Measurements from ENCODE around the gene MIEF1.
A peak's percentile ranks its signal among the peaks of the same experiment; 100 is the strongest.
"Not testable (repeated sequence)": the region's sequence is repeated elsewhere in the genome, so short reads cannot be mapped to it uniquely, and the experiment has no call there.

Gene MIEF1

DNA sequence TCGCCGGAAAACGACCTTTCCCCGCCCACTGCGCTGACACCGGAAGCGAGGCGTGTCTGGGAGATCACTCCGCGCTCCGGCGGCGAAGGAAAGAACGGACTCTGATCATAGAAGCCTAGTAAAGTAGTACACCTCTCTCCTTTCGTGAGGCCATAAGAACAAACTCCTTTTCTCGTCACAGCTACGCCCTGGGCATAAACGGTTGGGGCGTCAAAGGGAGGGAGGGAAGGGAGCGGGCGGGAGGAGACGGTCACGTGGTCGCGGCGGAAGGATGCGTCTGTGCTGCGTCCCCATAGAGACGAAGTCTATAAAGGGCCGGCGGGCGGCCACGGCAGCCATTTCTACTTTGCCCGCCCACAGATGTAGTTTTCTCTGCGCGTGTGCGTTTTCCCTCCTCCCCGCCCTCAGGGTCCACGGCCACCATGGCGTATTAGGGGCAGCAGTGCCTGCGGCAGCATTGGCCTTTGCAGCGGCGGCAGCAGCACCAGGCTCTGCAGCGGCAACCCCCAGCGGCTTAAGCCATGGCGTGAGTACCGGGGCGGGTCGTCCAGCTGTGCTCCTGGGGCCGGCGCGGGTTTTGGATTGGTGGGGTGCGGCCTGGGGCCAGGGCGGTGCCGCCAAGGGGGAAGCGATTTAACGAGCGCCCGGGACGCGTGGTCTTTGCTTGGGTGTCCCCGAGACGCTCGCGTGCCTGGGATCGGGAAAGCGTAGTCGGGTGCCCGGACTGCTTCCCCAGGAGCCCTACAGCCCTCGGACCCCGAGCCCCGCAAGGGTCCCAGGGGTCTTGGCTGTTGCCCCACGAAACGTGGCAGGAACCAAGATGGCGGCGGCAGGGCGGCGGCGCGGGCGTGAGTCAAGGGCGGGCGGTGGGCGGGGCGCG, 18.4 kb downstream of the MIEF1 start, which contains the start of gene ATF4:
Gene ATF4, plus strand, starts transcription at position 337 of the 880 bp plus-strand sequence. CDS start 884 bp downstream, outside the sequence.
- H3K4me3 ChIP-seq (replicated peaks; ENCODE audit: low read depth, low read length) = peak within 1 kb of the TSS; percentile 97
- DNase-seq (ENCODE audit: low read depth) = peak; percentile 100
- TF ChIP-seq, protein P1, sequence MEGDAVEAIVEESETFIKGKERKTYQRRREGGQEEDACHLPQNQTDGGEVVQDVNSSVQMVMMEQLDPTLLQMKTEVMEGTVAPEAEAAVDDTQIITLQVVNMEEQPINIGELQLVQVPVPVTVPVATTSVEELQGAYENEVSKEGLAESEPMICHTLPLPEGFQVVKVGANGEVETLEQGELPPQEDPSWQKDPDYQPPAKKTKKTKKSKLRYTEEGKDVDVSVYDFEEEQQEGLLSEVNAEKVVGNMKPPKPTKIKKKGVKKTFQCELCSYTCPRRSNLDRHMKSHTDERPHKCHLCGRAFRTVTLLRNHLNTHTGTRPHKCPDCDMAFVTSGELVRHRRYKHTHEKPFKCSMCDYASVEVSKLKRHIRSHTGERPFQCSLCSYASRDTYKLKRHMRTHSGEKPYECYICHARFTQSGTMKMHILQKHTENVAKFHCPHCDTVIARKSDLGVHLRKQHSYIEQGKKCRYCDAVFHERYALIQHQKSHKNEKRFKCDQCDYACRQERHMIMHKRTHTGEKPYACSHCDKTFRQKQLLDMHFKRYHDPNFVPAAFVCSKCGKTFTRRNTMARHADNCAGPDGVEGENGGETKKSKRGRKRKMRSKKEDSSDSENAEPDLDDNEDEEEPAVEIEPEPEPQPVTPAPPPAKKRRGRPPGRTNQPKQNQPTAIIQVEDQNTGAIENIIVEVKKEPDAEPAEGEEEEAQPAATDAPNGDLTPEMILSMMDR (IDR thresholded peaks at IDR 0.05; ENCODE audit: low read length, missing control alignments) = no peak

DNA sequence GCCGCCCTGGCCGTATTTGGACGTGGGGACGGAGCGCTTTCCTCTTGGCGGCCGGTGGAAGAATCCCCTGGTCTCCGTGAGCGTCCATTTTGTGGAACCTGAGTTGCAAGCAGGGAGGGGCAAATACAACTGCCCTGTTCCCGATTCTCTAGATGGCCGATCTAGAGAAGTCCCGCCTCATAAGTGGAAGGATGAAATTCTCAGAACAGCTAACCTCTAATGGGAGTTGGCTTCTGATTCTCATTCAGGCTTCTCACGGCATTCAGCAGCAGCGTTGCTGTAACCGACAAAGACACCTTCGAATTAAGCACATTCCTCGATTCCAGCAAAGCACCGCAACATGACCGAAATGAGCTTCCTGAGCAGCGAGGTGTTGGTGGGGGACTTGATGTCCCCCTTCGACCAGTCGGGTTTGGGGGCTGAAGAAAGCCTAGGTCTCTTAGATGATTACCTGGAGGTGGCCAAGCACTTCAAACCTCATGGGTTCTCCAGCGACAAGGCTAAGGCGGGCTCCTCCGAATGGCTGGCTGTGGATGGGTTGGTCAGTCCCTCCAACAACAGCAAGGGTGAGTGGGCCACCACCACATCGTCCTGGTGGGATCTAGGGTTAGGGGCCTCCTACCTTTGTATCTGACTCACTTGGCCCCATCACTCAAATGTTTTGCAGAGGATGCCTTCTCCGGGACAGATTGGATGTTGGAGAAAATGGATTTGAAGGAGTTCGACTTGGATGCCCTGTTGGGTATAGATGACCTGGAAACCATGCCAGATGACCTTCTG, 19.2 kb downstream of the MIEF1 start:
- peak overlapping the region; percentile 97 for H3K4me3 ChIP-seq (replicated peaks; ENCODE audit: low read depth, low read length)
- DNase-seq (ENCODE audit: low read depth) = peak; percentile 84

DNA sequence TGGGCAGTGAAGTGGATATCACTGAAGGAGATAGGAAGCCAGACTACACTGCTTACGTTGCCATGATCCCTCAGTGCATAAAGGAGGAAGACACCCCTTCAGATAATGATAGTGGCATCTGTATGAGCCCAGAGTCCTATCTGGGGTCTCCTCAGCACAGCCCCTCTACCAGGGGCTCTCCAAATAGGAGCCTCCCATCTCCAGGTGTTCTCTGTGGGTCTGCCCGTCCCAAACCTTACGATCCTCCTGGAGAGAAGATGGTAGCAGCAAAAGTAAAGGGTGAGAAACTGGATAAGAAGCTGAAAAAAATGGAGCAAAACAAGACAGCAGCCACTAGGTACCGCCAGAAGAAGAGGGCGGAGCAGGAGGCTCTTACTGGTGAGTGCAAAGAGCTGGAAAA, 20.0 kb downstream of the MIEF1 start:
- peak overlapping the region; percentile 97 for H3K4me3 ChIP-seq (replicated peaks; ENCODE audit: low read depth, low read length)
- not testable (repeated sequence) for DNase-seq (ENCODE audit: low read depth)

DNA sequence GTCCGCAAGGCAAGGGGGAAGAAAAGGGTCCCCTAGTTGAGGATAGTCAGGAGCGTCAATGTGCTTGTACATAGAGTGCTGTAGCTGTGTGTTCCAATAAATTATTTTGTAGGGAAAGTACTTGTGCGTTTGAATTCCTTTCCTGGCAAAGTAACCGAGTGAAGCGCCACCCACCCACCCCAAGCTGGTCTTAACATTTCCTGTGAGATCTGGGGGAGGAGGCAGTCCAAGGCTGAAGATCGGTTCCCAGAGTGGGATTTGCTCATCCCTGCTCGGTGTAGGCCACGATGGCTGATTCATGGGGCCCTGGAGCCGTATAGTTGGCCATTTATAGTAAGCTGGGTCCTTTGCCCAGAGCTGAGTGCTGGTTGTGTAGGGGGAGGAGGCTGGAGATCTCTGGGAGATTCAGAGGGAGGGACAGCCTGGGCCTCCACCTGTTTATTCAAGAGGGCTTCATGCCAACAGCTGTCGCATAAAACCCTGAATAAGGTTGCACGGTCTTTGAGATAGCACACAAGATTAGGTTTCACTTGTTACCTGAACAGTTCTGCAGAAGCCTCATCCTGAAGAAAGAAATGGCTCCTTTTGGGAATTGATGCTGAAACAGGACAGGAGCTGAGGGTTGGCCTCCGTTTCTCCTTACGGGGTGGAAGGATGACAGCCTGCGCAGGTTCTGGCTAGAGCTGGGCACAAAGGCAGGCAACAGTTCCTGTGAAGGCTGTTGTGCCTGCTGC, 20.6 kb downstream of the MIEF1 start:
- peak overlapping the region; percentile 97 for H3K4me3 ChIP-seq (replicated peaks; ENCODE audit: low read depth, low read length)
- DNase-seq (ENCODE audit: low read depth) = peak; percentile 71
- TF ChIP-seq, protein P1 (IDR thresholded peaks at IDR 0.05; ENCODE audit: low read length, missing control alignments) = no peak

DNA sequence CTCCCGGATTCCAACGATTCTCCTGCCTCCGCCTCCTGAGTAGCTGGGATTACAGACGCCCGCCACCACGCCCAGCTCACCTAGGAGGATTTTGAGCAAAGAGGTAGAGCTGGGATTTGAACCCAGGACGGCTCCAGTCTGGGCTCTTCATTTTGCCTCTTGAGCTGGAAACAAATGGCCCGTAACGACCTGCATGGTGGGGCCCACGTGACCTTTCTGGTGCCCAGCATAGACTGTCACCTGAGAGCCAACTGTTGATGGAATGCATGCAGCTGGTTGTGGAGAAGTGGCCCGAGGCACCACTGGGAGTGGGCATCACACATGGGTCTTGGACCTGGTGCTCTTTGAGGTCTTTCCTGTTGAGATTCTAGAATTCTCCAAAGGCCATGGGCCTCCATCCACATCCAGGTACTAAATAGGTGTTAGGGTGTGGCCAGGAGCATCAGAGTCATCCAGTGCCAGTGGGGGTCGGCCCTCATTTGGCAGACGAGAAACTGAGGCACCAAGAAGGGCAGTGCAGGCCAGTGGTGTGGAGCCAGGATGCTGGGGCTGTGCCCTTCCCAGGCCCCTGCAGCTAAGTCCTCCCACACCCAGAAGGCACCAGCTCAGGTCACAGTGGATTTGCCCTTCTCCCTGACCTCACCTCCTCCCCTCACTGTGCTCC, 22.1 kb downstream of the MIEF1 start:
- TF ChIP-seq, protein P1 (IDR thresholded peaks at IDR 0.05; ENCODE audit: low read length, missing control alignments) = no peak
- no peak for DNase-seq (ENCODE audit: low read depth)
- peak overlapping the region; percentile 14 for H3K4me3 ChIP-seq (replicated peaks; ENCODE audit: low read depth, low read length)

DNA sequence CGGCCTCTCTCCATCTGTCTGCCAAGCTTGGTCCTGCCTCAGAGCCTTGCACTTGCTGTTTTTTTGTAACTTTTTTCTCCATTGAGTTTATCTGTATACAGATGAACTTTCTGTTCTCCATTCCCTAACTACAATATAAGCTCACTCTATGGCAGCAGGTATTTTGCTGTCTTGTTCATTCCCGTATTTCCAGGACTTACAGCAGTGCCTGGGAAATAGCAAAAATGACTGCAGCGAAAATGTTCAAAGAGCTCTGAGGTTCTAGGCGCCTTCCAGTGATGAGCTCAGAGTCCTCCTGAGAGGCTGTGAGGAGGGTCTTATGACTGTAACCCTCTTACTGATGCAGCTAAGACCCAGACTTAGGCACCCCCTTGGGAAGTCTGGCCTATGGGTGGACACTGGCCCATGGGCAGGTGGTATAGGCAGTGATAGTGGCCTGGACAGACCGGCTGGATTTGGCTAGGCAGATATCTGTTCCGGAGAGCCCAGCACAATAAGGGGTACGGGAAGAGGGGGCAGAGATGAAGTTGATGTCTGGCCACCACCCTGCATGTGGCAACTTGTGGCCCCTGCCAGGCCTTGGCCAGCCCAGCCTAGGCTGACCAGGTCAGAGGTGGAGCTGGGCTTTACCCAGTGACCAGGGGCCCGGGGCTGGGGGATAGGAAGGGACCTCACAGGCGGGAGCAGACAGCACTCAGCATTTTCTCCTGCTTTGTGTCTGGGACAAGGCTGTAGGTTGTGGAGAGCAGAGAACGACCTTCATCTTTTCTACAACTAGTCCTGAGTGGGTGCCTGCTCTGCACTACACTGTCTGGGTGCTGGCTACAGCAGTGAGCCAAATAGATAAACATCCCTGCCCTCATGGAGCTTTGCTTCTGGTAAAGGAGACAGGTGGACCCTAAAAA, 22.9 kb downstream of the MIEF1 start:
- TF ChIP-seq, protein P1 (IDR thresholded peaks at IDR 0.05; ENCODE audit: low read length, missing control alignments) = no peak
- DNase-seq (ENCODE audit: low read depth) = no peak
- no peak overlapping the region for H3K4me3 ChIP-seq (replicated peaks; ENCODE audit: low read depth, low read length)

DNA sequence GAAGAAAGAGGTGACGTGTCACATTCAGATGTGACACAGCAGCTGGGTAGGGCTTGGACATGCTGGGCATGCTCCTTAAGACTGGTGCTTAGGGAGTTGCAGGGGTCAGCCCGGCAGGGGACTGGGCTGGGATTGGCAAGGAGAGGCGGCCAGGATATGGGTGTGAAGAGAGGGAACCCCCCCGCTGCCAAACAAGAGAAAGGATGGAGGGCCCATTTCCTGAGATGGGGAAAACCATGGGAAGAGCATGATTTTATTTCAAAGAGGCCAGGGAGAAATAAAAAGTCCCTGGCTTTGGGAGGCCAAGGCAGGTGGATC, 23.5 kb downstream of the MIEF1 start:
- no peak for DNase-seq (ENCODE audit: low read depth)
- TF ChIP-seq, protein P1 (IDR thresholded peaks at IDR 0.05; ENCODE audit: low read length, missing control alignments) = no peak
- H3K4me3 ChIP-seq (replicated peaks; ENCODE audit: low read depth, low read length) = no peak overlapping the region
